ENCODE measurements around the gene C2orf68. TPM values are rescaled to one million over a fixed set of nuclear protein-coding genes. Genes with fewer than 3 reads are reported as not detected.

The C2orf68 gene
- total RNA-seq, 2 donors from 2014 or later, result 9.9 to 14.5 TPM

Small RNA genes lying within 50 kb of the gene (small RNA-seq; reads per million reads assigned to genes)
- gene RN7SL126P, result not detected

Other genes with a start within 250 kb of the C2orf68 start
- 10 to 100 TPM; 26.0 to 35.0 TPM for gene CAPG, start 201.7 kb downstream of the C2orf68 start, total RNA-seq
- 10 to 100 TPM in 1 of 2 donors, under 1 TPM in 1; 0.26 to 15.5 TPM for gene SH2D6, start 193.4 kb downstream of the C2orf68 start, total RNA-seq
- 100 to 1,000 TPM; 388 to 576 TPM for gene MAT2A, start 72.9 kb downstream of the C2orf68 start, total RNA-seq
- 10 to 100 TPM; 35.5 to 48.1 TPM for gene GGCX, start 50.6 kb downstream of the C2orf68 start, total RNA-seq
- gene VAMP8, start 34.5 kb downstream of the C2orf68 start, total RNA-seq, result 100 to 1,000 TPM in 1 of 2 donors, 10 to 100 TPM in 1; 39.6 to 111 TPM
- 10 to 100 TPM in 1 of 2 donors, 1 to 10 TPM in 1; 3.0 to 10.4 TPM for gene VAMP5, start 27.6 kb downstream of the C2orf68 start, total RNA-seq
- 10 to 100 TPM; 54.4 to 89.5 TPM for gene RNF181, start 16.3 kb downstream of the C2orf68 start, total RNA-seq
- gene TMEM150A, start 9.4 kb downstream of the C2orf68 start, total RNA-seq, result 10 to 100 TPM; 23.1 to 24.4 TPM
- 100 to 1,000 TPM in 1 of 2 donors, 10 to 100 TPM in 1; 21.3 to 142 TPM for gene USP39, start 4.1 kb upstream of the C2orf68 start, total RNA-seq
- not detected for gene SFTPB, start 56.1 kb upstream of the C2orf68 start, total RNA-seq
- gene GNLY, start 82.3 kb upstream of the C2orf68 start, total RNA-seq, result 1 to 10 TPM in 1 of 2 donors, not detected in 1; 5.6 TPM
- gene ATOH8, start 141.9 kb upstream of the C2orf68 start, total RNA-seq, result 10 to 100 TPM; 12.9 to 14.5 TPM